Pericardium fibroblast (primary cell): Measurements from ENCODE around the gene FUT4. TPM values are rescaled to one million over a fixed set of nuclear protein-coding genes. Genes with fewer than 3 reads are reported as not detected.

Experiments used
- total RNA-seq: library from RNA; depleted of rRNA; stranded (reverse); fragments of >200 nt; gene quantifications from 2 replicates; pipeline ENCODE4 v1.2.3, GENCODE V29; 2015

FUT4 gene
- 4.0 and 5.1 TPM in 2 replicates for total RNA-seq

GRCh38 chr11:94543695-94544645 is at the start of gene FUT4:
FUT4 (plus strand) TSS chr11:94543921; CDS start chr11:94544134, 213 bp downstream.

GRCh38 chr11:94511932-94512781 is 31.6 kb upstream of the FUT4 start, which contains the start of gene C11orf97:
C11orf97 (plus strand) TSS chr11:94512461; CDS start chr11:94512529, 68 bp downstream.

GRCh38 chr11:94567181-94567670 is 23.5 kb downstream of the FUT4 start, which contains the start of gene PIWIL4:
PIWIL4 (plus strand) TSS chr11:94567368; CDS start chr11:94567519, 151 bp downstream.

Other genes starting within 250 kb of the FUT4 start
- not detected in 2 replicates for gene IZUMO1R, start 239.3 kb upstream of the FUT4 start, total RNA-seq
- not detected in 2 replicates for gene GPR83, start 142.5 kb upstream of the FUT4 start, total RNA-seq
- 5.6 and 6.6 TPM in 2 replicates for gene MRE11, start 50.1 kb upstream of the FUT4 start, total RNA-seq
- gene ANKRD49, start 49.9 kb upstream of the FUT4 start, total RNA-seq, result 9.0 and 11.3 TPM in 2 replicates
- gene C11orf97, start 31.5 kb upstream of the FUT4 start, total RNA-seq, result not detected in 2 replicates
- 0.82 and 1.4 TPM in 2 replicates for gene PIWIL4, start 23.4 kb downstream of the FUT4 start, total RNA-seq
- gene AMOTL1, start 224.4 kb downstream of the FUT4 start, total RNA-seq, result 17.8 and 25.3 TPM in 2 replicates